GM20000 (cell line): ENCODE measurements around the gene CBLN3.

ENCODE experiments used
- DNase-seq: peaks from one replicate; pipeline ENCODE4 v3.0.0; 2012; ENCODE audit warnings: low spot score
- CTCF ChIP-seq: IDR thresholded peaks from 2 replicates; pipeline ENCODE4 v1.5.1; 2012; ENCODE audit warnings: mild to moderate bottlenecking, control low read depth; ENCODE audit errors: extremely low read depth, missing control alignments

Gene CBLN3

GRCh38 chr14:24398653-24399446 lies 30.6 kb downstream of the CBLN3 start, which contains the start of gene NYNRIN:
Gene NYNRIN (plus strand): TSS chr14:24399003. CDS start chr14:24399247, 244 bp downstream.
- no peak for DNase-seq
- no peak for TF ChIP-seq CTCF

- DNase-seq, result no peak
- no peak for TF ChIP-seq CTCF
These were observed 31.2 kb downstream of the CBLN3 start for GRCh38 chr14:24398293-24398652.

GRCh38 chr14:24397639-24398292 lies 31.7 kb downstream of the CBLN3 start:
- no peak for TF ChIP-seq CTCF
- no peak for DNase-seq

GRCh38 chr14:24395609-24396582 lies 33.6 kb downstream of the CBLN3 start:
- no peak for DNase-seq

GRCh38 chr14:24394275-24394674 lies 35.2 kb downstream of the CBLN3 start:
- DNase-seq, result no peak

More at GRCh38 chr14:24395609-24396582, 33.6 kb downstream of the CBLN3 start:
- no peak for TF ChIP-seq CTCF

More at GRCh38 chr14:24394275-24394674, 35.2 kb downstream of the CBLN3 start:
- no peak for TF ChIP-seq CTCF
